HCT116 (cell line): Measurements from ENCODE around the gene NUTM2A. TPM values are rescaled to one million over a fixed set of nuclear protein-coding genes. Genes with fewer than 3 reads are reported as not detected.
"Not testable (repeated sequence)": the region's sequence is repeated elsewhere in the genome, so short reads cannot be mapped to it uniquely, and the experiment has no call there.

Experiments
- ATAC-seq: fragments of 200-7000 bp; cut with Tn5 transposase; 2 replicates; pipeline ENCODE4 v1.9.1; 2020; ENCODE audit warnings: mild to moderate bottlenecking, moderate library complexity
- BruUV-seq: library from RNA; stranded (reverse); fragments of 400-500 nt; replicated peaks from 2 replicates; lab custom pipeline; 2021; lab: Mats Ljungman, UMichigan
- CTCF ChIA-PET: fragments of 300-600 bp; sonication (Branson Sonifier 250); formaldehyde crosslinking; loops from one replicate; lab custom pipeline; 2021; ENCODE audit warnings: antibody characterized with exemption; lab: Charles Lee
- POLR2A ChIA-PET: fragments of 300-600, 350-600 bp; sonication (Branson Sonifier 250); formaldehyde crosslinking; loops from one replicate; lab custom pipeline; 2021; ENCODE audit warnings: antibody characterized with exemption; lab: Charles Lee
- RAD21 ChIA-PET, 2 experiments: fragments of 300-600 bp; sonication (Branson Sonifier 250); formaldehyde crosslinking; loops; one replicate each; lab custom pipeline; 2023; ENCODE audit warnings: low total read pairs in 2 of 2; ENCODE audit not compliant: uncharacterized antibody in 2 of 2, unreplicated experiment in 2 of 2, low non-redundant PET in 1 of 2; lab: Charles Lee
- DNase-seq: peaks from one replicate; pipeline ENCODE4 v3.0.0-alpha.2; 2010; ENCODE audit warnings: low read depth, low spot score
- H2AFZ ChIP-seq: fragments of 200-600 bp; shearing (Covaris generic), sonication (generic); 2 replicates; pipeline ENCODE4 v1.6.1; 2017; ENCODE audit warnings: low read depth, mixed run types, mixed read lengths, antibody characterized with exemption, low read length; ENCODE audit not compliant: poor library complexity, severe bottlenecking
- H3K27ac ChIP-seq: 2 replicates; pipeline ENCODE4 v1.5.1; 2012; ENCODE audit warnings: low read depth, low read length
- H3K27me3 ChIP-seq: fragments of 200-600 bp; sonication (generic); 2 replicates; pipeline ENCODE4 v1.6.1; 2016; ENCODE audit warnings: mixed run types, low read length, mixed read lengths; ENCODE audit not compliant: insufficient read depth
- H3K36me3 ChIP-seq, 2 experiments: fragments of 200-500 bp in 1 of 2; fragments of 200-600 bp in 1 of 2; sonication (Bioruptor generic) in 1 of 2; sonication (generic) in 1 of 2; 2 replicates each; pipeline versions ENCODE4 v1.5.1 to v1.6.1; 2014 to 2016; ENCODE audit warnings: low read length in 2 of 2, inconsistent platforms in 1 of 2, mixed read lengths in 1 of 2, mixed run types in 1 of 2; ENCODE audit not compliant: insufficient read depth in 2 of 2, control insufficient read depth in 1 of 2
- H3K4me1 ChIP-seq, 2 experiments: fragments of 200-600 bp in 1 of 2; sonication (generic) in 1 of 2; 2 replicates each; pipeline versions ENCODE4 v1.5.1 to v1.6.1; 2012 to 2017; ENCODE audit warnings: low read length in 2 of 2, inconsistent platforms in 1 of 2, mild to moderate bottlenecking in 1 of 2, mixed read lengths in 1 of 2, mixed run types in 1 of 2, moderate library complexity in 1 of 2; ENCODE audit not compliant: insufficient read depth in 2 of 2, control insufficient read depth in 1 of 2
- H3K4me2 ChIP-seq: fragments of 200-600 bp; sonication (generic); 2 replicates; pipeline ENCODE4 v1.6.1; 2017; ENCODE audit warnings: mixed run types, low read length, mixed read lengths
- H3K4me3 ChIP-seq, 2 experiments: fragments of 200-600 bp in 1 of 2; sonication (generic) in 1 of 2; replicated peaks in 1 of 2; 2 replicates each; pipeline ENCODE4 v1.5.1; 2011 to 2016; ENCODE audit warnings: low read length in 2 of 2, control low read depth in 1 of 2, low read depth in 1 of 2, mild to moderate bottlenecking in 1 of 2, mixed read lengths in 1 of 2, mixed run types in 1 of 2
- H3K79me2 ChIP-seq: fragments of 200-600 bp; sonication (generic); 2 replicates; pipeline ENCODE4 v1.6.1; 2017; ENCODE audit warnings: mild to moderate bottlenecking, mixed run types, low read length, moderate library complexity, mixed read lengths; ENCODE audit not compliant: insufficient read depth
- H3K9ac ChIP-seq: fragments of 200-600 bp; sonication (generic); 2 replicates; pipeline ENCODE4 v1.6.1; 2016; ENCODE audit warnings: low read length, mixed read lengths
- H3K9me2 ChIP-seq: fragments of 200-600 bp; sonication (generic), shearing (Covaris generic); 2 replicates; pipeline ENCODE4 v1.6.1; 2017; ENCODE audit warnings: mixed run types, mild to moderate bottlenecking, moderate library complexity; ENCODE audit not compliant: insufficient read depth
- H3K9me3 ChIP-seq, 2 experiments: fragments of 200-500 bp in 1 of 2; fragments of 200-600 bp in 1 of 2; sonication (Bioruptor generic) in 1 of 2; sonication (generic) in 1 of 2; 2 replicates each; pipeline ENCODE4 v1.6.1; 2014 to 2017; ENCODE audit warnings: low read length in 2 of 2, mixed read lengths in 2 of 2, inconsistent platforms in 1 of 2, low read depth in 1 of 2, mild to moderate bottlenecking in 1 of 2, mixed run types in 1 of 2, moderate library complexity in 1 of 2; ENCODE audit not compliant: control insufficient read depth in 1 of 2, insufficient read depth in 1 of 2
- H4K20me1 ChIP-seq: fragments of 200-600 bp; sonication (generic), shearing (Covaris generic); 2 replicates; pipeline ENCODE4 v1.6.1; 2017; ENCODE audit warnings: mixed run types, mild to moderate bottlenecking, moderate library complexity; ENCODE audit not compliant: insufficient read depth
- intact Hi-C: fragments of 100-400 bp; cut with micrococcal nuclease; formaldehyde crosslinking; loops from 2 replicates; pipeline ENCODE4 v1.10.0; 2022
- total RNA-seq: library from RNA; stranded (reverse); gene quantifications from one replicate; pipeline ENCODE4 v1.2.1, GENCODE V29; 2021; ENCODE audit not compliant: unreplicated experiment

Gene NUTM2A
- total RNA-seq, 1 experiment from 2014 or later, result 0.59 TPM

- H3K79me2 ChIP-seq, RAD21 ChIA-PET, H4K20me1 ChIP-seq, DNase-seq, CTCF ChIA-PET, H3K27me3 ChIP-seq, H3K4me1 ChIP-seq, H2AFZ ChIP-seq, POLR2A ChIA-PET, intact Hi-C loops, ATAC-seq, BruUV-seq, H3K4me3 ChIP-seq, H3K9ac ChIP-seq, H3K4me2 ChIP-seq, H3K36me3 ChIP-seq, H3K9me2 ChIP-seq, H3K27ac ChIP-seq, H3K9me3 ChIP-seq: not testable (repeated sequence)
These were observed 37.7 kb upstream of the NUTM2A start for GRCh38 chr10:87187573-87187972.

DNA sequence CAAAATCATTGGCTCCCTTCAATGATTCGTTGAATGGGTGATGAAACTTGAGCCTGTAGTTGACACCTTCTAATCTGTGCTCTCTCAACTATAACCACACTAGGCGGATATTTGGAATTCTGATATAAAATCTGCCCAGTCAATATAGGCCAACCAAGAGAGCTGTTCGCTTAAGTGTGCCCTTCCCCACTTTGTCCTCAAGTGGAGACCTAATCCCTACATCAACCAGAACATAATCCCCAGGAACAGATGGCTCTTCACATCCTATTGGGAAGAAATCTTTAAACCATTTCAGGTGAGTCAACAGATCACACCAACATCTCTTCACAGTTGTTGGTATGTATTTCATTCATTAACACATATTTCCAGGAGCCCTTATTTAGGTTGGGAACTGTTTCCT, 33.4 kb upstream of the NUTM2A start:
- DNase-seq, H3K27me3 ChIP-seq, H3K9me2 ChIP-seq, intact Hi-C loops, H2AFZ ChIP-seq, H3K9ac ChIP-seq, H4K20me1 ChIP-seq, H3K27ac ChIP-seq, H3K4me2 ChIP-seq, RAD21 ChIA-PET, H3K4me1 ChIP-seq, H3K79me2 ChIP-seq, H3K4me3 ChIP-seq, CTCF ChIA-PET, H3K9me3 ChIP-seq, ATAC-seq, POLR2A ChIA-PET, BruUV-seq, H3K36me3 ChIP-seq: not testable (repeated sequence)

GRCh38 chr10:87200924-87201323, 24.3 kb upstream of the NUTM2A start:
- H2AFZ ChIP-seq, DNase-seq, H3K4me2 ChIP-seq, H4K20me1 ChIP-seq, POLR2A ChIA-PET, H3K4me1 ChIP-seq, ATAC-seq, H3K27me3 ChIP-seq, H3K27ac ChIP-seq, H3K36me3 ChIP-seq, BruUV-seq, H3K9me3 ChIP-seq, H3K79me2 ChIP-seq, CTCF ChIA-PET, H3K4me3 ChIP-seq, H3K9me2 ChIP-seq, H3K9ac ChIP-seq, RAD21 ChIA-PET: not testable (repeated sequence)
- intact Hi-C loops, result loop anchor here (5.0 kb wide), 1 partner anchor 264 kb away; no protein-coding TSS in a partner anchor

GRCh38 chr10:87204801-87205200, 20.4 kb upstream of the NUTM2A start:
- POLR2A ChIA-PET, result not testable (repeated sequence)

More at GRCh38 chr10:87204801-87205200, 20.4 kb upstream of the NUTM2A start:
- H3K9me3 ChIP-seq, H3K9me2 ChIP-seq, RAD21 ChIA-PET, H3K4me1 ChIP-seq, ATAC-seq, CTCF ChIA-PET, H4K20me1 ChIP-seq, H3K36me3 ChIP-seq, DNase-seq, H3K79me2 ChIP-seq, BruUV-seq, H3K4me2 ChIP-seq, H3K27ac ChIP-seq, H3K9ac ChIP-seq, H3K27me3 ChIP-seq, H2AFZ ChIP-seq, H3K4me3 ChIP-seq: not testable (repeated sequence)
- intact Hi-C loops, result loop anchor here (5.0 kb wide), 1 partner anchor 268 kb away; no protein-coding TSS in a partner anchor
